HG02981 (cell line): ENCODE measurements around the gene GPATCH3.
"Not testable (repeated sequence)": the region's sequence is repeated elsewhere in the genome, so short reads cannot be mapped to it uniquely, and the experiment has no call there.

Source experiments
- ATAC-seq: cut with Tn5 transposase; IDR thresholded peaks from one replicate; pipeline ENCODE4 v1.9.1; 2021; ENCODE audit warnings: mild to moderate bottlenecking, moderate library complexity; ENCODE audit not compliant: unreplicated experiment

The GPATCH3 gene

GRCh38 chr1:26848941-26849774 is 51.1 kb downstream of the GPATCH3 start:
- ATAC-seq: no peak

- ATAC-seq: no peak
These were observed 51.8 kb downstream of the GPATCH3 start for GRCh38 chr1:26848499-26848898.

- not testable (repeated sequence) for ATAC-seq
These were observed 52.4 kb downstream of the GPATCH3 start for GRCh38 chr1:26847826-26848225.

GRCh38 chr1:26844424-26845196 is 55.7 kb downstream of the GPATCH3 start:
- ATAC-seq: no peak
